H1 (cell line): ENCODE results near the gene MGAT5. TPM values are rescaled to one million over a fixed set of nuclear protein-coding genes. Genes with fewer than 3 reads are reported as not detected.

Experiments used
- CTCF ChIA-PET: fragments of 300-600 bp; sonication (Branson Sonifier 250); formaldehyde crosslinking; loops from one replicate; lab custom pipeline; 2021; ENCODE audit not compliant: partially characterized antibody; lab: Charles Lee
- POLR2A ChIA-PET: fragments of 300-600 bp; sonication (Branson Sonifier 250); formaldehyde crosslinking; loops from one replicate; lab custom pipeline; 2021; ENCODE audit warnings: inconsistent platforms; ENCODE audit not compliant: partially characterized antibody; lab: Charles Lee
- DNase-seq, 2 experiments: peaks; one replicate each; pipeline versions ENCODE4 v3.0.0 to v3.0.0-alpha.2; 2010 to 2022; ENCODE audit warnings: low spot score in 2 of 2, low read depth in 1 of 2, mixed read lengths in 1 of 2
- FAIRE-seq: peaks from 2 replicates; lab custom pipeline; 2011; peaks lifted over from hg19 to GRCh38; lab: Jason Lieb, UNC
- H2AFZ ChIP-seq: 2 replicates; pipeline ENCODE4 v1.8.1; 2012; ENCODE audit warnings: low read length, inconsistent platforms
- H2AK5ac ChIP-seq: 2 replicates; pipeline ENCODE4 v1.6.1; 2013; ENCODE audit warnings: low read depth, low read length
- H2BK120ac ChIP-seq: replicated peaks from 2 replicates; pipeline ENCODE3; 2013; ENCODE audit warnings: low read depth, low read length, inconsistent platforms
- H2BK12ac ChIP-seq: 2 replicates; pipeline ENCODE4 v1.6.1; 2013; ENCODE audit warnings: low read depth, low read length
- H2BK15ac ChIP-seq: 2 replicates; pipeline ENCODE4 v1.6.1; 2013; ENCODE audit warnings: low read length
- H2BK20ac ChIP-seq: 2 replicates; pipeline ENCODE4 v1.6.1; 2013; ENCODE audit warnings: low read length
- H2BK5ac ChIP-seq: 2 replicates; pipeline ENCODE4 v1.6.1; 2013; ENCODE audit warnings: low read depth, low read length
- H3K14ac ChIP-seq: 2 replicates; pipeline ENCODE4 v1.6.1; 2013; ENCODE audit warnings: inconsistent platforms; ENCODE audit not compliant: insufficient read length
- H3K18ac ChIP-seq: 2 replicates; pipeline ENCODE4 v1.6.1; 2013; ENCODE audit warnings: low read length; ENCODE audit errors: extremely low read depth
- H3K23ac ChIP-seq: 2 replicates; pipeline ENCODE4 v1.6.1; 2013; ENCODE audit warnings: inconsistent platforms; ENCODE audit not compliant: insufficient read length
- H3K23me2 ChIP-seq: 2 replicates; pipeline ENCODE4 v1.6.1; 2013; ENCODE audit warnings: low read depth, low read length
- H3K27ac ChIP-seq: 2 replicates; pipeline ENCODE4 v1.6.1; 2011; ENCODE audit warnings: low read depth, low read length, inconsistent platforms
- H3K27me3 ChIP-seq, 4 experiments: replicated peaks in 1 of 4; 1 replicate in 1 of 4; 2 replicates in 3 of 4; pipeline versions ENCODE4 v1.6.1 to v1.8.1; 2011 to 2013; ENCODE audit warnings: low read length in 3 of 4, mild to moderate bottlenecking in 3 of 4, inconsistent platforms in 2 of 4, mixed read lengths in 2 of 4, moderate library complexity in 1 of 4; ENCODE audit not compliant: control insufficient read depth in 3 of 4, insufficient read depth in 3 of 4; ENCODE audit errors: extremely low read depth in 1 of 4
- H3K36me3 ChIP-seq, 4 experiments: 2 replicates each; pipeline versions ENCODE4 v1.6.1 to v1.8.1; 2011 to 2013; ENCODE audit warnings: mild to moderate bottlenecking in 4 of 4, low read length in 3 of 4, moderate library complexity in 2 of 4, control low read depth in 1 of 4, inconsistent platforms in 1 of 4; ENCODE audit not compliant: insufficient read depth in 4 of 4, control insufficient read depth in 2 of 4
- H3K4ac ChIP-seq: replicated peaks from 2 replicates; pipeline ENCODE3; 2013; ENCODE audit warnings: low read length, low read depth, mixed read lengths, inconsistent platforms; ENCODE audit not compliant: insufficient read length
- H3K4me1 ChIP-seq, 4 experiments: replicated peaks in 1 of 4; 1 replicate in 1 of 4; 2 replicates in 3 of 4; pipeline versions ENCODE4 v1.6.1 to v1.8.1; 2011 to 2013; ENCODE audit warnings: low read length in 3 of 4, inconsistent platforms in 2 of 4, mixed read lengths in 1 of 4; ENCODE audit not compliant: insufficient read depth in 4 of 4, control insufficient read depth in 3 of 4
- H3K4me2 ChIP-seq, 2 experiments: 2 replicates each; pipeline versions ENCODE4 v1.6.1 to v1.8.1; 2011 to 2013; ENCODE audit warnings: low read depth in 2 of 2, low read length in 2 of 2, control low read depth in 1 of 2, inconsistent platforms in 1 of 2, mild to moderate bottlenecking in 1 of 2; ENCODE audit not compliant: insufficient read depth in 1 of 2
- H3K4me3 ChIP-seq, 4 experiments: fragments of 200-600, 300-600 bp in 1 of 4; sonication (generic), shearing (Covaris generic), sonication (Bioruptor Twin) in 1 of 4; 2 replicates each; pipeline versions ENCODE4 v1.5.1 to v1.8.1; 2011 to 2016; ENCODE audit warnings: low read length in 4 of 4, low read depth in 3 of 4, control low read depth in 2 of 4, inconsistent platforms in 2 of 4, mild to moderate bottlenecking in 2 of 4, mixed read lengths in 1 of 4, moderate library complexity in 1 of 4; ENCODE audit not compliant: insufficient read depth in 2 of 4; ENCODE audit errors: extremely low read depth in 1 of 4
- H3K56ac ChIP-seq: replicated peaks from 2 replicates; pipeline ENCODE3; 2013; ENCODE audit warnings: low read depth, mild to moderate bottlenecking, mixed read lengths, low read length, inconsistent platforms; ENCODE audit not compliant: insufficient read length
- H3K79me1 ChIP-seq: 2 replicates; pipeline ENCODE4 v1.6.1; 2013; ENCODE audit warnings: low read depth, low read length, control low read depth
- H3K79me2 ChIP-seq, 2 experiments: 2 replicates each; pipeline versions ENCODE4 v1.6.1 to v1.8.1; 2012 to 2013; ENCODE audit warnings: low read length in 2 of 2, mild to moderate bottlenecking in 2 of 2, inconsistent platforms in 1 of 2; ENCODE audit not compliant: insufficient read depth in 2 of 2, control insufficient read depth in 1 of 2
- H3K9ac ChIP-seq, 4 experiments: replicated peaks in 1 of 4; 1 replicate in 1 of 4; 2 replicates in 3 of 4; pipeline versions ENCODE4 v1.6.1 to v1.8.1; 2011 to 2013; ENCODE audit warnings: low read depth in 3 of 4, low read length in 3 of 4, control low read depth in 2 of 4, mild to moderate bottlenecking in 2 of 4, moderate library complexity in 2 of 4, inconsistent platforms in 1 of 4; ENCODE audit errors: extremely low read depth in 1 of 4
- H3K9me3 ChIP-seq, 2 experiments: 2 replicates each; pipeline versions ENCODE4 v1.6.1 to v1.8.1; 2012 to 2013; ENCODE audit warnings: mild to moderate bottlenecking in 2 of 2, moderate library complexity in 2 of 2, control low read depth in 1 of 2, inconsistent platforms in 1 of 2, low read depth in 1 of 2, low read length in 1 of 2, mixed read lengths in 1 of 2; ENCODE audit not compliant: insufficient read depth in 2 of 2
- H4K20me1 ChIP-seq, 2 experiments: replicated peaks in 1 of 2; 2 replicates each; pipeline versions ENCODE3 to v1.8.1; 2011 to 2013; ENCODE audit warnings: inconsistent platforms in 2 of 2, low read length in 2 of 2, mild to moderate bottlenecking in 1 of 2; ENCODE audit not compliant: insufficient read depth in 2 of 2, control insufficient read depth in 1 of 2
- H4K5ac ChIP-seq: 2 replicates; pipeline ENCODE4 v1.6.1; 2013; ENCODE audit warnings: low read length, low read depth, mixed read lengths, inconsistent platforms; ENCODE audit not compliant: insufficient read length
- H4K8ac ChIP-seq: 2 replicates; pipeline ENCODE4 v1.8.0; 2013; ENCODE audit warnings: mild to moderate bottlenecking, moderate library complexity, low read length, inconsistent platforms; ENCODE audit not compliant: insufficient read depth; ENCODE audit errors: extremely low read depth
- H4K91ac ChIP-seq: replicated peaks from 2 replicates; pipeline ENCODE3; 2013; ENCODE audit warnings: low read length, mixed read lengths, inconsistent platforms; ENCODE audit not compliant: insufficient read length
- BACH1 ChIP-seq: IDR thresholded peaks from 2 replicates; pipeline ENCODE4 v1.6.1; 2012; ENCODE audit warnings: low read length, improper control_type of control experiment
- CHD1 ChIP-seq: IDR thresholded peaks from 2 replicates; pipeline ENCODE4 v1.6.1; 2012; ENCODE audit warnings: low read depth, low read length, improper control_type of control experiment
- FOSL1 ChIP-seq: IDR thresholded peaks from 2 replicates; pipeline ENCODE4 v1.6.1; 2011; ENCODE audit warnings: mild to moderate bottlenecking, low read depth, low read length, moderate library complexity; ENCODE audit not compliant: insufficient read depth
- GABPA ChIP-seq: IDR thresholded peaks from 2 replicates; pipeline ENCODE4 v1.6.1; 2011; ENCODE audit warnings: mild to moderate bottlenecking, low read length, moderate library complexity, borderline replicate concordance; ENCODE audit not compliant: insufficient read depth
- HDAC6 ChIP-seq: IDR thresholded peaks from one replicate; pipeline ENCODE4 v1.7.1; 2012; ENCODE audit warnings: low read depth, mild to moderate bottlenecking, inconsistent platforms, low read length, moderate library complexity
- SP4 ChIP-seq: IDR thresholded peaks from 2 replicates; pipeline ENCODE4 v1.6.1; 2012; ENCODE audit warnings: low read length, inconsistent platforms
- SRF ChIP-seq: IDR thresholded peaks from 2 replicates; pipeline ENCODE4 v1.6.1; 2011; ENCODE audit warnings: mild to moderate bottlenecking, low read depth, low read length, moderate library complexity
- TAF1 ChIP-seq: IDR thresholded peaks from 2 replicates; pipeline ENCODE4 v1.6.1; 2011; ENCODE audit warnings: mild to moderate bottlenecking, low read depth, low read length
- TAF7 ChIP-seq: optimal IDR thresholded peaks from 2 replicates; pipeline ENCODE3; 2011; ENCODE audit warnings: low read depth, mild to moderate bottlenecking, inconsistent platforms, low read length, moderate library complexity, borderline replicate concordance
- TEAD4 ChIP-seq: IDR thresholded peaks from 2 replicates; pipeline ENCODE4 v1.6.1; 2012; ENCODE audit warnings: low read depth, low read length, inconsistent platforms, mixed read lengths
- whole genome bisulfite sequencing, 2 experiments: shearing (Covaris generic) in 1 of 2; methylation state at CpG; one replicate each; pipeline versions ENCODE4 v1.1.6 to v1.1.7; 2013 to 2015; ENCODE audit warnings: low lambda C conversion rate in 2 of 2, mixed read lengths in 2 of 2, inconsistent platforms in 1 of 2, low coverage in 1 of 2, missing lambda C conversion rate in 1 of 2; ENCODE audit not compliant: insufficient replicate concordance in 2 of 2, insufficient coverage in 1 of 2, insufficient read length in 1 of 2; ENCODE audit errors: extremely low coverage in 1 of 2, missing lambda C conversion rate in 1 of 2; 5-methylcytosine and 5-hydroxymethylcytosine counted together
- polyA plus RNA-seq, 7 experiments: library from polyadenylated mRNA; depleted of rRNA in 3 of 7; stranded (reverse) in 5 of 7; unstranded in 2 of 7; fragments of >200 nt in 5 of 7; fragments of 200-250 nt in 2 of 7; gene quantifications; 1 replicate in 5 of 7; 2 replicates in 1 of 7; 4 replicates in 1 of 7; pipeline versions ENCODE4 v1.2.1 to v1.2.3, GENCODE V29; 2011 to 2013; ENCODE audit warnings: missing spikeins in 2 of 7, mixed read lengths in 2 of 7
- total RNA-seq: library from RNA; stranded (reverse); fragmentation: NEBNext Ultra II Directional; extraction: Animal tissue kit (Norgen Biotek cat#: 25700); gene quantifications from 2 replicates; pipeline ENCODE4 v1.2.1, GENCODE V29; 2021

Gene MGAT5
- total and polyA plus RNA-seq, 2 of the 8 experiments (the other 6 are each of a cell fraction or from before 2014, with no cell fraction given), result 11.2 to 49.2 TPM

- no peak for DNase-seq
- no peak overlapping the region for H3K23ac ChIP-seq
Measured at GRCh38 chr2:134304394-134305108, 50.7 kb downstream of the MGAT5 start.

More at GRCh38 chr2:134304394-134305108, 50.7 kb downstream of the MGAT5 start:
- Histone ChIP-seq H3K4me3 (no peak overlapping the region), H4K91ac (no peak overlapping the region), H4K8ac (no peak overlapping the region), H3K36me3 (no peaks in the 10 kb centered on the region), H3K27ac (no peak overlapping the region), H3K9me3 (no peaks in the 10 kb centered on the region), H2BK15ac (no peak overlapping the region), H3K4me2 (no peak overlapping the region), H3K18ac (no peak overlapping the region), H3K56ac (no peak overlapping the region), H2AFZ (no peak overlapping the region), H3K9ac (no peak overlapping the region), H2BK20ac (no peak overlapping the region), H3K4ac (no peak overlapping the region), H2AK5ac (no peak overlapping the region), H2BK120ac (no peak overlapping the region), H3K79me1 (no peaks in the 10 kb centered on the region; the same call in 1 of the 2 replicates), H2BK12ac (no peak overlapping the region), H2BK5ac (no peak overlapping the region), H3K4me1 (peaks cover 0 to 4% (median 3%) of the 10 kb centered on the region in 4 experiments; a peak in 3 of 7 replicates), H4K5ac (no peak overlapping the region), H3K79me2 (0 out of 4 replicates have a peak, but pooled peaks cover 0 to 8% of the 10 kb centered on the region in 2 experiments), H3K27me3 (no peaks in the 10 kb centered on the region), H3K23me2 (no peaks in the 10 kb centered on the region; the same call in 1 of the 2 replicates), H4K20me1 (peaks cover 0 to 1% of the 10 kb centered on the region in 2 experiments), H3K14ac (no peak overlapping the region)
- WGBS, 2 experiments, result 50% methylated on average over 3 of the region's 3 CpGs; no CpG with 5 or more reads in 1 of the 2 experiments
- ChIA-PET POLR2A (no interaction called here), CTCF (interaction anchor here (1.2 to 1.5 kb wide), 2 partner anchors 59 to 60 kb away, joined by 3 read pairs; no protein-coding TSS in a partner anchor)
- TF ChIP-seq GABPA (no peak), FOSL1 (no peak), TAF7 (no peak), CHD1 (no peak), HDAC6 (no peak), SRF (no peak), TAF1 (no peak), TEAD4 (no peak), SP4 (no peak), BACH1 (no peak)
- FAIRE-seq, result no peak
